Glutamatergic neuron (in vitro differentiated cells): ENCODE results near the gene CACNA1E. TPM values are rescaled to one million over a fixed set of nuclear protein-coding genes. Genes with fewer than 3 reads are reported as not detected.

ENCODE experiments used
- DNase-seq: peaks from one replicate; pipeline ENCODE4 v3.0.0; 2022
- H3K27ac Mint-ChIP-seq: one replicate; pipeline ENCODE4 v1.8.0; 2020; ENCODE audit warnings: mild to moderate bottlenecking, mixed read lengths, inconsistent platforms; ENCODE audit not compliant: unreplicated experiment
- H3K27me3 Mint-ChIP-seq: one replicate; pipeline ENCODE4 v1.8.0; 2020; ENCODE audit warnings: mild to moderate bottlenecking, moderate library complexity, mixed read lengths, inconsistent platforms; ENCODE audit not compliant: unreplicated experiment
- H3K36me3 Mint-ChIP-seq: one replicate; pipeline ENCODE4 v1.8.0; 2020; ENCODE audit warnings: mild to moderate bottlenecking, mixed read lengths, inconsistent platforms; ENCODE audit not compliant: unreplicated experiment
- H3K4me1 Mint-ChIP-seq: one replicate; pipeline ENCODE4 v1.8.0; 2020; ENCODE audit warnings: mild to moderate bottlenecking, low read depth, mixed read lengths, inconsistent platforms; ENCODE audit not compliant: unreplicated experiment
- H3K4me3 Mint-ChIP-seq: one replicate; pipeline ENCODE4 v1.8.0; 2020; ENCODE audit warnings: mild to moderate bottlenecking, mixed read lengths, inconsistent platforms; ENCODE audit not compliant: unreplicated experiment
- H3K9me3 Mint-ChIP-seq: one replicate; pipeline ENCODE4 v1.8.0; 2020; ENCODE audit warnings: mild to moderate bottlenecking, moderate library complexity, mixed read lengths, inconsistent platforms; ENCODE audit not compliant: unreplicated experiment
- CTCF ChIP-seq: fragments of 200-600 bp; sonication (generic); IDR thresholded peaks from one replicate; pipeline ENCODE4 v1.5.0; 2021; ENCODE audit not compliant: partially characterized antibody, unreplicated experiment
- total RNA-seq: library from RNA; stranded (reverse); fragmentation: NEBNext Ultra II Directional; extraction: Animal tissue kit (Norgen Biotek cat#: 25700); gene quantifications from one replicate; pipeline ENCODE4 v1.2.1, GENCODE V29; 2021; ENCODE audit not compliant: unreplicated experiment

The CACNA1E gene
- total RNA-seq, 1 donor from 2014 or later = 8.8 TPM

DNA sequence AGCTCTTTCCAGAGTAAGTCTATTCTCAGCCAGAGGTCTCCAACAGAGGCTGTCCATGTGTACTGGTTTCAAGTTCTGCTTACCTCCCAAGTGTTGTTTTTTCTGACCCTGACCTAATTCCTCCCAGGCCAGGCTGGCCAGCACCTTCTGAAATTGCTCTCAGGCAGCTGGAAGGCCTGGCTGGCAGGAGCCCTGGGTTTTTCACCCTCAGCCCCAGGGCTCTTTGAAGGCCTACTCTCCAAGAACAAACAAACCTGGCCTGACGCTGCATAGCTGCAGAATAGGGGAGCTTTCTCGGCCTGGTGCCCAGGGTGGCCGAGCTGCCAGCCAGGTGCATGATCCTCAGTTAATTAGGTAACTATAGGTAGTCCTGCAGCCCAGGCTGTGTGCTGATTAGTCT lies 147.5 kb downstream of the CACNA1E start:
- H3K36me3 Mint-ChIP-seq = no peaks in the 10 kb centered on the region
- H3K9me3 Mint-ChIP-seq = no peaks in the 10 kb centered on the region
- H3K27ac Mint-ChIP-seq = no peak overlapping the region
- DNase-seq = no peak
- no peaks in the 10 kb centered on the region for H3K4me1 Mint-ChIP-seq
- no peak for TF ChIP-seq CTCF
- H3K4me3 Mint-ChIP-seq = no peak overlapping the region
- no peaks in the 10 kb centered on the region for H3K27me3 Mint-ChIP-seq

DNA sequence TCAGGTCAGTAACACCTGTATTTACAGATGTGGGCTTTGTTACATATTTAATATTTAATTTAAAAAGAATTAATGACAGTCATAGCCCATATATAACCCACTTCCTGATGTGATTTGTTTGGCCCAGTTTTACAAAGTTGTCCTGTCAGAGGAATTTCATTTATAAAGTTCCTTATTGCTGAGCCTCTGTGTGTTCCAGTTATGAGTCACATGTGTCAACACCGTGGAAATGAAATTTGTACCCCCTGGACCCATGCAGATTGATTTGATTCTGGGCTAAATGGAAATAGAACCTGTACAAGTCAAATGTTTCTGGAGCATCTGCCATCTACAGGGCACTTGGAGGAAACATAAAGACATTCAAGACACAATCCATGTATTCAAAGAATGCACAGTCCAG lies 149.2 kb downstream of the CACNA1E start:
- no peak for TF ChIP-seq CTCF
- Mint-ChIP-seq H3K4me1 (no peaks in the 10 kb centered on the region), H3K27me3 (no peaks in the 10 kb centered on the region), H3K4me3 (no peak overlapping the region), H3K27ac (no peak overlapping the region), H3K36me3 (no peaks in the 10 kb centered on the region), H3K9me3 (no peaks in the 10 kb centered on the region)
- DNase-seq = no peak

DNA sequence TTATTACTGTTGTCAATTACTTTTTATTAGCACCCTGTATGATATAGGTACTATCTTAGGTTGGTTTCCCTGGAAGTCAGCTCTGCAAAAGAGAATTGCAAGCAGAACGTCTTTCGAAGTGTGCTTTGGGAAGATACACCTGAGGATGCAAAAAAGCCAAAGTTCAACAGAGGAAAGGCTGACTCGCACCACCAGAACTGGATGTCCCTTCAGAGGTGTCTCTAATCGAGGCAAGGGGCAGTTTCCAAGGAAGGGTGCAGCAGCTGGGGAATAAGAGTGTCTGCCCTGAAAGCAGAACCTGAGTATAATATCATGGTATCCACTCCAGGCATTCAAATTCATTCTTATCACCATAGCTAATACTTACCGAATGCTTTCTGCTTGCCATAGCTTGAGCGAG lies 149.6 kb downstream of the CACNA1E start:
- Mint-ChIP-seq H3K27ac (no peak overlapping the region), H3K9me3 (no peaks in the 10 kb centered on the region), H3K36me3 (no peaks in the 10 kb centered on the region), H3K4me3 (no peak overlapping the region), H3K27me3 (no peaks in the 10 kb centered on the region), H3K4me1 (no peaks in the 10 kb centered on the region)
- DNase-seq = no peak
- no peak for TF ChIP-seq CTCF

DNA sequence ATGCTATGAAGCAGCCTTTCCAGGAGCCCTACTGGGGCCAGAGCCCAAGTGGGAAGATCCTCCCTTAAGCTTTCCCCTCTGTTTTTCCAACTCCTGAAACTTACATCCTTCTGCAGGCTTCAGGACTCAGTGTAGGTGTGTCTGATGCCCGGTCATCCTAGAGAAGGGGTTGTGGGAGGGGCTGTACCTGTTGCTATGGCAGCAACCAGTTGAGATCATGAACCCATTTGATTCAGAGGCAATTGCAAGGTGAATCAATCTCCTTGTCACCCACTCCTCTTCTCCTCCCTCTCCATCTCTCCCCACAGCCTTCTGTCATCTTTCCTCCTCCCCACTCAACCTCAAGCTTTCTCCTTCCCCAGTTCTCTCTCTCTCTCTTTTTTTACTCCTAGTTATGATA lies 151.8 kb downstream of the CACNA1E start:
- H3K4me3 Mint-ChIP-seq = no peak overlapping the region
- no peaks in the 10 kb centered on the region for H3K4me1 Mint-ChIP-seq
- no peaks in the 10 kb centered on the region for H3K36me3 Mint-ChIP-seq
- no peak for TF ChIP-seq CTCF
- H3K9me3 Mint-ChIP-seq = no peaks in the 10 kb centered on the region
- H3K27me3 Mint-ChIP-seq = no peaks in the 10 kb centered on the region
- DNase-seq = no peak
- H3K27ac Mint-ChIP-seq = no peak overlapping the region

DNA sequence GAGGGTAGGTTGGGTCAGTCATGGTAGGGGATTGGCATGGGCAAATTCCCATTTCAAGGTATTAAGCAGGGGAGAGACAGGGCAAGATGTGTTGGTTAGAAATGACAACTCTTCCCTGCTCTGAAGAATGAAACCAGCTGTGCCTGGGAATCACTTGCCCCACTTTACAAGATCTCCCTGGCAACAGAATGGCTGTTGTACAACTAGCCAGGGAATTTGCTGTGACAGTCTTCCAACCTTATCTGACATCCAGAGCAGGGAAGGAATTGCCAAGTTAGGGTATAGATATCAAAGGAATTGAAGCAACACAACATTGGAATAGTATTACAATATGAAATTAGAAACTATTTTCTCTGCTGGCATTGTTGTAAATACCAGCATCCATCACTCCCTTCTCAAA lies 154.7 kb downstream of the CACNA1E start:
- Mint-ChIP-seq H3K36me3 (no peaks in the 10 kb centered on the region), H3K4me3 (no peak overlapping the region), H3K27ac (no peak overlapping the region), H3K4me1 (no peaks in the 10 kb centered on the region), H3K9me3 (no peaks in the 10 kb centered on the region), H3K27me3 (no peaks in the 10 kb centered on the region)
- TF ChIP-seq CTCF = no peak
- no peak for DNase-seq
